RKO (cell line): ENCODE results near the gene PACS2.
"Not testable (repeated sequence)": the region's sequence is repeated elsewhere in the genome, so short reads cannot be mapped to it uniquely, and the experiment has no call there.

ENCODE experiments used
- DNase-seq: peaks from one replicate; pipeline ENCODE4 v3.0.0-alpha.2; 2016; ENCODE audit warnings: low spot score

PACS2 gene

DNA sequence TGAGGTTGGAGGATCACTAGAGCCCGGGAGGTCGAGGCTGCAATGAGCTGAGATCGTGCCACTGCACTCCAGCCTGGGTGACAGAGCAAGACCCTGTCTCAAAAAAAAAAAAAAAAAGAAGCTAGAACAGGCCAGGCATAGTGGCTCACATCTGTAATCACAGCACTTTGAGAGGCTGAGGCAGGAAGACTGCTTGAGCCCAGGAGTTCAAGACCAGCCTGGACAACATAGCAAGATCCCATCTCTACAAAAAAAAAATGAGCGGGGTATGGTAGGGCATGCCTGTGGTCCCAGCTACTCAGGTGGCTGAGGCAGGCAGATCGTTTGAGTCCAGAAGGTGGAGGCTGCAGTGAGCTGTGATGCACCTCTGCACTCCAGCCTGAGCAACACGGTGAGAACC, 25.6 kb upstream of the PACS2 start:
- DNase-seq: not testable (repeated sequence)

DNA sequence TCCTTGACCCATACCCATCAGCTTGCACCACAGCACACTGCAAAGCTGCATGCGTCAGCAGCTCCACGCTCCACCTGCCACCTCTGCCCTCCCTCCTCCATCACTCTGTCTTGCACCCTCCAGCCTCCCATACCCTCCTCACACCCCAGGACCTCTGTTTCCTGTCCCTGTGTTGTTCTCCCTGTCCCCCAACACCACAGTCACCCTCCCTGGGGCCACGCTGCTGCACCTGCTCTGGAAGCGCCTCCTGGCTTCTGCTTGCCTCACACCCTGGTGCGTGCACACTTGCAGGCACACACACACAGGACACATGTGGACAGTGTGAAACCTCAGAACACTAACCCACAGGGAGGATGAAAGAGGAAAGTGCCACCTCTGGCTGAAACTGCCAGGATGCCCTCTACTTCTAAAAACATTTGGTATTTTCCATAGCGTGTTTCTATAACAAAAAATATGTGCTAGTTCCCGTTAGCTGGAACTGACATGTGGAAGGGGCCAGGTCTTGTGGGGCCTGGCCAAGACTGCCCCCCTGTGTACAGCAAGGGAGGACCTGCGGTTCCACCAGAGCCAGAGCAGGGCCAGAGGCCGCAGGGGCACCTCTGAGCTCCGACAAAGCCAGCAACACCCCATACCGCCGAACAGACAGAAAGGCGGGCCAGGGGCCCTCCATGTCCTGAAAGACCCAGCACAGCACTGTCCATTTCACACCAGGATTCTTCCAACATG, 23.8 kb upstream of the PACS2 start:
- DNase-seq: no peak

DNA sequence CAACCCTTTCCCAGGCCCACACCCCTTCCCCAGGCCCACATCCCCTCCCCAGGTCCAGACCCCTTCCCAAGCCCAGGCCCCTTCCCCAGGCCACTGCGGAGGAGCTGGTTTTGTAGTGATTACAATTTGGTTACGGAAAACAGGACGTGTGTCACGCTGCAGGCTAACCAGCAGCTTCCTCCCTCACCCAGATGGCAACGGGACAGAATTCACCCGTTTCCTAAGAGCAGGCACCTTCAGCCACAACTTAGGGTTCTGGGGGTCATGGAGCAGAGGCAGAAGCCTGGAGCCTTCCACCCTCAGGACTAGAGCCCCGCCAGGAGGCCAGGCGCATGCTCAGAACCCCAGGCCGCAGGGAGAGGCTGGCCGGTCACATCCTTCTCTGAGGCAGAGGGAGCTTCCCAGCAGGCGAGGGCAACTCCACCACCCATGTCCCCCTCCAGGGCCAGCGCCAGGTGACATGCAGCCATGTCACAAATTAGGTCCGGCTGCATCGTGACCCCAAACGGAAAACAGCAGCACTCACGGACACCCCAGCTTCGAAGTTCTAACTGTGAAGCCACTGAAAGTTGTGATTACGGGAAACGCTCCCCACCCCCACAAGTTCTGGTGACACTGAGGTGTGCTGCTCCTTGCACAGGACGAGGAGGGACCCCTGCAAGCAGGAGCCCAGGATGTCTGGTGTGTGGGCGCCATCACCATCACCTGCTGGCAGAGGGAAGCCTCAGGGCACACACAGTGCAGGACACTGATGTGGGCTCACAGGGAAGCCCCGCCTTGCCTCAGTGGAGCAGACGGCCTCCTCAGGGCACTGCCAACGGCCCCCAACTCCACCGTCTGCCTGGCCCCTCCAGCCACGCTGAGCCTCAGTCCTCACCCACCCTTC, 21.5 kb upstream of the PACS2 start:
- no peak for DNase-seq

DNA sequence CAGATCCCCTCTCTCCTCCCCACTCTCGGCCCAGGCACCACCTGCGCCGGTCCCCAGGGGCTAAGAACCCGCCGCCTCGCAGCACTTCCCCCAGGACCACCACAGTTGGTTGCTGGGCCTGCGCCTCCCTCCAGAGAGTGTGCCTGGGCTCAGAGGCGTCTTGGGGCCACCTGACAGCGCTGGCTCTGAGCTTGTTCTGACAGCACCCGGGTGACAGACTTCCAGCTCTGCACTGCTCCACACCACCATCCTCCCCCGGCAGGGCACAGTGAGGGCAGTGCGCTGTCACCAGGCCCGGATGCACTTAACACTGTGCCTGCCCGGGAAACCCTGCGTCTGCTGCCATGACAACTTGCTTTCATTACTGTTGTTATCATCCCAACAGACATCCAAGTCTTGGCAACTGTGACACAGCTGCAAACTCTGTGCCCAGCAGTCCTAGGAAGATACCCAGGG, 20.4 kb upstream of the PACS2 start:
- DNase-seq: no peak

DNA sequence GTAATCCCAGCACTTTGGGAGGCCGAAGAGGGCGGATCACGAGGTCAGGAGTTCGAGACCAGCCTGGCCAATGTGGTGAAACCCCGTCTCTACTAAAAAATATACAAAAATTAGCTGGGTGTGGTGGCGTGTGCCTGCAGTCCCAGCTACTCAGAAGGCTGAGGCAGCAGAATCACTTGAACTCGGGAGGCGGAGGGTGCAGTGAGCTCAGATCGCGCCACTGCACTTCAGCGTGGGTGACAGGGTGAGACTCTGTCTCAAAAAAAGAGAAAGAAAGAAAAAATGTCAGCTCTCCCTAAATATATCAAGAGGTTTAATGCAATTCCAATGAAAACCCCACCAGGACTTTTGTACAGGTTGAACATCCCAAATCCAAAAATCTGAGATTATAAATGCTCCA, 17.2 kb upstream of the PACS2 start:
- DNase-seq: not testable (repeated sequence)

DNA sequence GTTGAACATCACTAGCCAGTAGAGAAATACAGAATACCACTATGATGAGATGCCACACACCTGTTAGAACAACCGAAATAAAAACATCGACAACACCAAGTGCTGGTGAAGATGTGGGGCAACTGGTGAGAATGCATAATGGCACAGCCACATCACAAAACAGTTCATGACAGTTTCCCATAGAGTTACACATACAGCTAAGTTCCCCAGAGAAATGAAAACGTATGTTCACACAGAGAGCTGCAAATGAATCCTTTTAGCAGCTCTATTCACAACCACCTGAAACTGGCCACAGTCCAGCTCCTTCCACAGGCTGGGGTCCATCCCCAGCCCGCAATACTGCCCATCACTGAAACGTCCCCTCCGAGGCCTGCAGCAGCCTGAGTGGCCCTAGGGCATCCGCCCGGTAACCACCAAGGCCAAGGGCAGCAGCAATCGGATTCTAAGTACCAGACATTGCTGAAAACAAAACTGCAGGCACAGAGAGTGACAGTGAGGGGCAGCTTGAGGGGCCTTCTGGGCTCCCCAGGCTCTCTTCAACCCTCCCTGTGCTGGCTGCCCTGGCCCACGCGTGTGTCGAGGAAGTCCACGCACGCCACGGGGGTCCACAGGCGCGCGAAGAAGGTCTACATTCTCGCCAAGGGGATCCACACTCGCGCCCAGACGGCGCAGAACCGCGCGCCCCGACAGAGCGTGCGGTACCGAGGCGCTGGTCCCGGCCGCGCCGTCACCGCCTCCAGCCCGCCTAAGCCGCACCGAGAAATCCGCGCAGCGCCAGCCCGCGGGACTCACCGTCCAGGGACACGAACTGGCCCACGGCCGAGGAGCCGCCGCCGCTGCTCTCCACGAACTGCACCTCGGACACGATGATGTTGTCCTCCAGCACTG, 14.7 kb upstream of the PACS2 start:
- DNase-seq: peak; percentile 33

DNA sequence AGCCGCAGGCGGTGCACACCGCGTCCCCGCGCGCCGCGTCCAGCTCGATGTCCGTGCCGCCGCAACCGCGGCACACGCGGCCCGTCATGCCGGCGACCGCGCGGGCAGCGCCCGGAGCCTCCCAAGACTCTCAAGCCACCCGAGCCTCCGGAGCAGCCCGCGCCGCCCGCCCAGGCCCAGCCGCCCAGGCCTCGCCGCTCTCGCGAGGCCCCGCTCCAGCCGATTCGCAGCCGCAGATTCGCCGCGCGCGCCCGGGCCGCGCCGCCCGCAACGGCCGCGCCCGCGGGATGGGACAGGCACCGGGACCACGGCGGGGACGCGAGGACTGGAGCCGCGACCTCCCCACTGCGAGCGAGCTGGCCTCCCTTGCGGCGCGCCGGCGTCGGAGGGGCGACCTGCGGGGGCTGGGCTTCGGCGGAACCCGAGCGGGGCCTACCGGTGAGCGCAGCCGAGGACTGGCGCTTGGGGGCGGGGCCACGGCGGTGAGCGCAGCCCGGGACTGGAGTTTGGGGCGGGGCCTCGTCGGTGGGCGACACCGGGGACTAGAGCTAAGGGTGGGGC, 13.9 kb upstream of the PACS2 start, which contains the start of gene BRF1:
Gene BRF1, minus strand, starts transcription at position 460 of the 561 bp plus-strand sequence. Its CDS starts 372 bp downstream, at position 88.
- peak; percentile 91 for DNase-seq

DNA sequence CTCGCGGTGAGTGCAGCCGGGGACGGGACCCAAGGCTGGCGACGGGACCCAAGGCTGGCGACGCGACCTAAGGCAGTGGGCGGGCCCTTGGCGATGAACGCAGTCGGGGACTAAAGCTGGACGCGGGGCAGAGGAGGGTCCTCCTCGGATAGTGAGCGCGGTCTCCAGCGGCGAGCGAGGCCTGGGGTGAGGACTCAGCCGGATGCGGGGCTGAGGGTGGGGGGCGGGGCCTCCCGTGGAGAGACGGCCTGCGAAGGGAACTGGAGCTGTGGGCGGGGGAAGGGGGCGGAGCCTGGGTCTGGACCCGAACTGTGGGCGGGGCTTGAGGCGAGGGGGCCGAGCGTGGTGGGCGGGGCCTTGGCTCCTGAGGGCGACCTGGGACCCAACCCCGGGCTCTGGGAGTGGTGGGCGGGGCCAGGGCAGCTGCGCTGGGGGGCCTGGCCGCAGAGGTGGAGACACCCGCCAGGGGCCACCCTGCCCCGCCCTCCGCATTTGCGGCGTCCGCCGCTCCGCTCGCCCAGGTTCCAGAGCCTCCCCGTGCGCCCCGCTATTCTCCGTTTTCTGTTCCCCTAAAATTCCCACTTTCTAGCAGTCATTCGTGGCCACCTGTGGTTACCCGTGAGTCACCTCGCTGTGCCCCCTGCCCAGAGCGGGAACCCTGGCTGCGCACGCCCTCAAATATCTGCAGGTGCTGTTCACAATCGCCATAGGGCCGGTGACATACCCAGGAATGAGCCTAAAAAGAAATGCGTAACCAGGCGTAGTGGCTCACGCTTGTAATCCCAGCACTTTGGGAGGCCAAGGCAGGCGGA, 13.2 kb upstream of the PACS2 start:
- DNase-seq: peak; percentile 93

DNA sequence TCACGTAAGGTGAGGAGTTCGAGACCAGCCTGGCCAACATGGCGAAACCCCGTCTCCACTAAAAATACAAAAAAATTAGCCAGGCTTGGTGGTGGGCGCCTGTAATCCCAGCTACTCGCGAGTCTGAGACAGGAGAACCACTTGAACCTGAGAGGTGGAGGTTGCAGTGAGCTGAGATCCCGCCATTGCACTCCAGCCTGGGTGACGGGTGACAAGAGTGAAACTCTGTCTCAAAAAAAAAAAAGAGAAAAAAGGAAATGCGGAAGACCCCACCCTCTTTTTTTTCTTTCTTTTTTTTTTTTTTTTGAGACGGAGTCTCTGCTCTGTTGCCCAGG, 12.7 kb upstream of the PACS2 start:
- not testable (repeated sequence) for DNase-seq

DNA sequence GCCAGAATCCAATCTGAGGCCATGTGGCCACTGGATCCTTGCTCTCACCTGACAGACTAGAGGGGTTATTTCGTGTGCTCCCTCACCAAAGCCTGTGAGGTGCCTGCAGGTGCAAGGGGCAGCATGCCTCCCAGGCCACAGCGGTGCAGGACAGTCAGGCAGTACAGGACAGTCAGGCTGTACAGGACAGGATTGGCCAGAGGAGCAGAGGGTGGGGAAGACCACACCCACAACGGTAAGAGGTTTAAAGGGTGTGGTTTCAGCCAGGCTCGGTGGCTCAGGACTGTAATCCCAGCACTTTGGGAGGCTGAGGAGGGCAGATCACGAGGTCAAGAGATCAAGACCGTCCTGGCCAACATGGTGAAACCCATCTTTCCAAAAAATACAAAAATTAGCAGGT, 10.6 kb upstream of the PACS2 start:
- no peak for DNase-seq

DNA sequence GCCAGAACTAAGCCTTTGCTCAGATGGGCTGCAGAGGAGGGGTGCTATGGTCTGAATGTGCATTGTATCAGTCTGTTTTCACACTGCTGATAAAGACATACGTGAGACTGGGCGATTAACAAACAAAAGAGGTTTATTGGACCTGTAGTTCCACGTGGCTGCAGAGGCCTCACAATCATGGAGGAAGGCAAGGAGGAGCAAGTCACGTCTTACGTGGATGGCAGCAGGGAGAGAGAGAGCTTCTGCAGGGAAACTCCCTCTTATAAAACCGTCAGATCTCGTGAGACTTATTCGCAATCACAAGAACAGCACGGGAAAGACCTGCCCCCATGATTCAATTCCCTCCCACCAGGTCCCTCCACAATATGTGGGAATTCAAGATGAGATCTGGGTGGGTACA, 10.0 kb upstream of the PACS2 start:
- DNase-seq: no peak

DNA sequence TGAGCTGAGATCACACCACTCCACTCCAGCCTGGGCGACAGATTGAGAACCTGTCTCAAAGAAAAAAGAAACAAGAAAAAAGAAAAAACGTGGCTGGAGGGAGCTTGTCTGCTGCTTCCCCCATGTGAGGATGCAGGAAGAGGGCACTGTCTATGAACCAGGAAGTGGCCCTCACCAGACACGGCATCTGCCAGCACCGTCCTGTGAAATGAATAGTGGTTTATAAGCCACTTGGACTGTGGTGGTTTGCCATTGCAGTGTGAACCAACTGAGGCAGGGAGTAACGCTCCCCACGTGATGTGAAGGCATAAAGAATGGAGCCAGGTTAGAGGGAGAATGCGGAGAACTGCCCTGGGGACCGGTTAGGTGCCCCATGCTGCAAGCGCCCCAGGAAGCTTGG, 9.2 kb upstream of the PACS2 start:
- DNase-seq: no peak

DNA sequence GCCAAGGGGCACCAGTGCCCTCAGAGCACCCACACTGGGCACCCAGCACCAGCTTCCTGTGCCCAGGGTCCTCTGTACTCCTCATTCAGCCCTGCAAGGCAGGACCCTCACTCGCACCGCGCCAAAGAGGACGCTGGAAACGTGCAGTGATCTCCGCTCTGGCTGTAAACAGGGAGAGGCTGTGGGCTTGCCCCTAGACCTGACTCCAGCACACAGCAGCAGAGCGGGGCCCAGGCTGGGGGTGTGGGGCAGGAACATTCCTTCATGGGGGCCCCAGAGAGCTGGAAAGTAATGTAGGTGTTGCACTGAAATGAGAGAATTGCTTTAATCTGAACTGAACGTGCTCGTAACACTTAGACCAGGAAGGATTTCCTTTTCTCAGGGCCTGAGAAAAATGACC, 8.8 kb upstream of the PACS2 start:
- DNase-seq: no peak

DNA sequence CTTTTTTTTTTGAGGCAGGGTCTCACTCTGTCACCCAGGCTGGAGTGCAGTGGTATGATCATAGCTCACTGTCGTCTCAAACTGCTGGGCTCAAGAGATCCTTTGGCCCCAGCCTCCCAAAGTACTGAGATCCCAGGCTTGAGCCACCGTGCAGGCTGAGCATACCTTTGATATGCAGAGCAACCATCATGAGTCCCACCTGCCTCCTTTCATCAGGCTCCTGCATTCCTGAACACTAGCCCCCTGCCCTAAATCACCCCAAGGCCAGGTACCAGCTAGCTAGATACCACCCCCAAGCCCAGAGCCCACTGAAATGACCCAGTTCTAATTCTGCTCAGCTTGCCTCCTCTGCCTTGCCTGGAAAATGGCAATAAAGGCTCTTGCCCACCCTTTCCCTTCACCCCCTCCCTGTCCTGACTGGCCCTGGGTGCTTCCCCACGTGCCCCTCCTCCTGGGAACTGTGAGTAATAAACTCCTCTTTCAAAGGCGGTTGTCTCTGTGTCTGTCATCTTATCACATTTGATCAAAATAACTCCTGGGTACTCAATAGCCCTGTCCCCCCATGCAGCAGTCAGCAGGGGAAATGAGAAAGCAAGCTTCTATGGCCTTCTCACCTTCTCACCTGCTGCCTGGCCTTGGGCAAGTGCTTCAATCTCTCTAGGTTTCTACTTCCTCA, 7.4 kb upstream of the PACS2 start:
- DNase-seq: no peak

DNA sequence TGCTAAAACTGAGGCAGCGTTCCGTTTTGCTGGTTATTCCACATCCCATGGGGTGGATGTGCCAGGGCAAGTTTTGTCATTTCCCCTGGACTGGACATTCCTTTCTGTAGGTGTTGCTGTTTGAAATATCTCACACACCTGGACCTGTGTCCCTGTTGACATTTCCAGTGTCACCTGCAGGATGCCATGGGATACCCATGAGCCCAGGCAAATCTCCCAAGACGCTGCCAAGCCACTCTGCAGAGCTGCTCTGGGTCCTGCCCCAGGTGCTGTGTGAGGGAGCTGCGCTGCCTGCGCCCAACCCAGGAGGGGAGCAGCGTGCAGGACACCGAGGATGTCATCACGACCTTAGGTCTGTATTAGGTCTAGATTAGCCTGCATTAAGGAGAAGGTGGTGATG, 5.2 kb upstream of the PACS2 start:
- DNase-seq: no peak

DNA sequence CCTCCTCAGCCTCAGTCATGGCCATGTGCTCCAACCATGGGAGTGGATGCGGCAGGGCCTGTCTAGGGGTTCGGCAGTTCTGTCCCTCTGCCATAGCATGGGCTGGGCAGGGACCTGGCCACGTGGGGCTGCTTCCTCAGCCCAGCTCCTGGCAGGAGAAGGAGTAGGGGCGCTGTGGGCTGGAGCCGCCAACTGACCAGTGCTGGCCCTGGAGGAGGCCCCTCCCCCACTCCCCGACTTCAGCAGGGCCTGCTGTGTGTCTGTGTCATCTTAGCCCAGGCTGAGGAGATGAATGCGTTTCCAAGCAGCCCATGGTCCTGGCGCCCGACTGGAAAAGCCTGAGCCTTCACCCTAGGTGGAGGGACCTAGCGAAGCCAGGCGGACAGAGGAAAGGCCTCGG, 2.7 kb upstream of the PACS2 start:
- no peak for DNase-seq

DNA sequence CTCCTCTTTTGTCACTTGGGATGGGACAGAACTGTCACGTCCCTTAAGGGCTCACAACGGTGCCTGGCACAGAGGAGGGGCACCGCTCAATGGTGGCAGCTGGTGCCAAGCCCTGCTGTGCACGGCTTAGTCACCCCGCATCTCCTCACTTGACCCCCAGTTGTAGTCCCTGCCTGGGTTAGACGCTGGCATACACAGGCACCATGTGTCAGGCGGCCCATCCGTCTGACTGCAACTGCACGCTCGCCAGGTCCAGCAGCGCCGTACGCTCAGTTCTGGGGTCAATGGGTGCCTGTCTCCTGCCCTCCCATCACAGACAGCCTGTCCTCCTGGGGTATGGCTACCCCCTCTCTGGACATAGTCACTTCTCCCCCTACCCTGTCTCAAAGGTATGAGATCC, 1.6 kb upstream of the PACS2 start:
- no peak for DNase-seq

DNA sequence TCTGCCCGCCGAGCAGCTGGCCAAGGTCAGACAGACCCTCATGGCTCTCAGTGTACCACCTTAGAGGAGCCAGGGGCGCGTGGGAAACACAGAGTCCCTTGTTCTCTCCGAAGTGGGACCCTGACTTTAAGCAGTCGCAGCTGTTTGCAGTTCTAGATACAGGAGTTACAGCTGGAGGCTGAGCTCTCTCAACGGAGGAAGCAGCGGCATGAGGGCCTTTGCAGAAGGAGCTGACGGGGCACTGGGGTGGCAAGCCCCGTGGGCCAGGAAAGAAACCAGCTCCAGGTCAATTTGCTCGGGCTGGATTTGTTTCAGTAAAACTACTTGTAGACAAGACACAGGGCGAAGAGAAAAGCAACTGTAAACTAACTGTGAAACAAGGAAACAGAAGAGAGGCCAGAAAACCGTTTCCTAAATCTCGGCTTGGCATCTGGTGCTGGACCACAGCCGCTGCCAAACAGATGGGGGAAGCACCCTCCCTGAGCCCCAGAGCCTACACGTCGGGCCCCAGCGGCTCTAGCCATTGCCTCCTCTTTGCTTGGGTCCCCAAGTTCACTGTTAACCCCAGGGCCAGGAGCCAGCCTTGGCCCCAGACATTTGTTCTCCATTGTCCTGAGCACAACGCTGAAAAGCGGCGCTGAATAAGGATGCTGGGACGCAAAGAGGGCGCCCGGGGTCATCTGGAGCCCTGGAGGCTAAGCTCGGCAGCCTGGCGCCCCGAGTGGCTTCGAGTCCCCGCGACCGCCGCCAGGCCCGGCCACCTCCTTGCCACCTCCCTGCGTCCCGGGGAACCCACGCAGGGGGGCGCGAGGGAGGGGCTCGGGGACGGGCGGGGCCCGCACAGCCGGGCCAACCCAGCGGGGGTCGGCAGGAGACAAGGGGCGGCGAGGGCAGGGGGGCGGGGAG, 914 bp upstream of the PACS2 start:
- DNase-seq: peak; percentile 23

DNA sequence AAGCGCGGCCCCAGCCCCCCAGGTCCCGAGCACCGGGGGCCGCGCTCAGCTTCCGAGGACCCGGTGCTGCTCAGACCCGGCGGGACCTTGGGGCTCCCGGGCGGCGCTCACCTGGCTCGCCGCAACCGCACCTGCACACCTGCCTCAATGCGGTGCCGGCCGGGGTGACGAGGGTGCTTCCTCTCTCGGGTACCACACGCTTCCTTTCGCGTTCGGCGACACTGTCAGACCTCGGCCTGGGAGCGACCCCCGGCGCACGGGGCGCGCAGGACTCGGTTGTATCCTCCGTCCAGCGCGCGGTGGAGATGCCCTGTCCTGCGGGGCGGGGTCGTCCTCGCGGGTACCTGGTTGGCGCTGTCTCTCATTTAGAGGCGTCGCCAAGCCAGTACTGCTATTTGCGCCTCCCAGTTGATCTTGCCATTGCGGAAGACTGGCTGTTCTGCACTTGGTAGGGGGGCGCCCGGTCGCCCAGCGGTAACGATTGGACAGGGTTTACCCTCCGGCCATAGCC, 718 bp downstream of the PACS2 start:
- DNase-seq: peak; percentile 27
